ENCODE data around the gene CSRP1. TPM values are rescaled to one million over a fixed set of nuclear protein-coding genes. Genes with fewer than 3 reads are reported as not detected.
"Not testable (repeated sequence)": the region's sequence is repeated elsewhere in the genome, so short reads cannot be mapped to it uniquely, and the experiment has no call there.

The CSRP1 gene
- total RNA-seq, 1 donor from 2014 or later: 152 TPM

- no peak for DNase-seq
These were observed 31.1 kb upstream of the CSRP1 start for GRCh38 chr1:201537891-201538611.

- no peak for DNase-seq
These were observed 30.5 kb upstream of the CSRP1 start for GRCh38 chr1:201537467-201537866.

- no peak for DNase-seq
These were observed 30.1 kb upstream of the CSRP1 start for GRCh38 chr1:201537028-201537427.

- DNase-seq: no peak
These were observed 29.6 kb upstream of the CSRP1 start for GRCh38 chr1:201536558-201536957.

GRCh38 chr1:201535919-201536245, 29.0 kb upstream of the CSRP1 start:
- DNase-seq: no peak

- no peak for DNase-seq
These were observed 28.4 kb upstream of the CSRP1 start for GRCh38 chr1:201535046-201535918.

- no peak for DNase-seq
These were observed 26.9 kb upstream of the CSRP1 start for GRCh38 chr1:201533836-201534235.

- peak; percentile 94 for DNase-seq
These were observed 24.9 kb upstream of the CSRP1 start for GRCh38 chr1:201531551-201532425.

- DNase-seq: peak; percentile 94
These were observed 24.0 kb upstream of the CSRP1 start for GRCh38 chr1:201530741-201531531.

GRCh38 chr1:201528631-201529252, 21.8 kb upstream of the CSRP1 start:
- DNase-seq: no peak

- DNase-seq: no peak
These were observed 21.0 kb upstream of the CSRP1 start for GRCh38 chr1:201527879-201528278.

GRCh38 chr1:201525193-201525778, 18.4 kb upstream of the CSRP1 start:
- DNase-seq: no peak

- DNase-seq: not testable (repeated sequence)
These were observed 13.2 kb upstream of the CSRP1 start for GRCh38 chr1:201520046-201520575.

- no peak for DNase-seq
These were observed 11.1 kb upstream of the CSRP1 start for GRCh38 chr1:201518071-201518470.

- DNase-seq: no peak
These were observed 10.7 kb upstream of the CSRP1 start for GRCh38 chr1:201517631-201518030.

- DNase-seq: no peak
These were observed 9.7 kb upstream of the CSRP1 start for GRCh38 chr1:201516511-201517127.

- no peak for DNase-seq
These were observed 9.0 kb upstream of the CSRP1 start for GRCh38 chr1:201515895-201516294.

GRCh38 chr1:201515062-201515750, 8.3 kb upstream of the CSRP1 start:
- no peak for DNase-seq

GRCh38 chr1:201514466-201514865, 7.5 kb upstream of the CSRP1 start:
- no peak for DNase-seq

Data from tongue (tissue), 2 donors.